NCI-H2196 treated with DMSO at 0.1 percent for 48 hours (cell line): Measurements from ENCODE around the gene DNA2.
"Not testable (repeated sequence)": the region's sequence is repeated elsewhere in the genome, so short reads cannot be mapped to it uniquely, and the experiment has no call there.

Experiments
- DNase-seq: peaks from one replicate; lab custom pipeline; 2025; ENCODE audit not compliant: unreplicated experiment; lab: John Stamatoyannopoulos, UW

The DNA2 gene

GRCh38 chr10:68471586-68472408, at the start of gene DNA2:
TSS of gene DNA2 (minus strand) at chr10:68471973. CDS start at chr10:68471864, 109 bp downstream.
- peak; percentile 55 for DNase-seq

- not testable (repeated sequence) for DNase-seq
Measured at GRCh38 chr10:68518609-68519008, 46.8 kb upstream of the DNA2 start.

GRCh38 chr10:68517188-68517587, 45.4 kb upstream of the DNA2 start:
- no peak for DNase-seq

GRCh38 chr10:68516766-68517165, 45.0 kb upstream of the DNA2 start:
- DNase-seq = no peak

- not testable (repeated sequence) for DNase-seq
Measured at GRCh38 chr10:68516216-68516615, 44.4 kb upstream of the DNA2 start.

GRCh38 chr10:68508090-68508489, 36.3 kb upstream of the DNA2 start:
- DNase-seq = no peak

- DNase-seq = no peak
Measured at GRCh38 chr10:68506411-68506810, 34.6 kb upstream of the DNA2 start.

GRCh38 chr10:68502846-68503245, 31.1 kb upstream of the DNA2 start:
- DNase-seq = no peak

GRCh38 chr10:68501691-68502090, 29.9 kb upstream of the DNA2 start:
- DNase-seq = no peak

- no peak for DNase-seq
Measured at GRCh38 chr10:68499544-68499943, 27.8 kb upstream of the DNA2 start.

- DNase-seq = no peak
Measured at GRCh38 chr10:68496072-68496471, 24.3 kb upstream of the DNA2 start.

GRCh38 chr10:68492118-68492517, 20.3 kb upstream of the DNA2 start:
- DNase-seq = no peak

GRCh38 chr10:68489919-68490318, 18.1 kb upstream of the DNA2 start:
- no peak for DNase-seq

GRCh38 chr10:68474021-68474420, 2.2 kb upstream of the DNA2 start:
- DNase-seq = no peak

GRCh38 chr10:68471063-68471585, 649 bp downstream of the DNA2 start:
- DNase-seq = no peak

GRCh38 chr10:68470300-68470699, 1.5 kb downstream of the DNA2 start:
- no peak for DNase-seq

- DNase-seq = no peak
Measured at GRCh38 chr10:68469838-68470237, 1.9 kb downstream of the DNA2 start.

- not testable (repeated sequence) for DNase-seq
Measured at GRCh38 chr10:68464729-68465128, 7.0 kb downstream of the DNA2 start.

- DNase-seq = no peak
Measured at GRCh38 chr10:68463365-68464093, 8.2 kb downstream of the DNA2 start.

- no peak for DNase-seq
Measured at GRCh38 chr10:68462536-68462935, 9.2 kb downstream of the DNA2 start.

GRCh38 chr10:68461032-68461431, 10.7 kb downstream of the DNA2 start:
- no peak for DNase-seq

GRCh38 chr10:68449698-68450097, 22.1 kb downstream of the DNA2 start:
- not testable (repeated sequence) for DNase-seq
